Gastrocnemius medialis (tissue), 4 donors: ENCODE measurements around the gene C12orf60.

ENCODE experiments used
- POLR2A ChIP-seq, 2 donors: fragments of 450-650 bp; IDR thresholded peaks; one replicate each; pipeline ENCODE4 v1.6.1; 2017; ENCODE audit warnings: antibody characterized with exemption in 2 of 2, mild to moderate bottlenecking in 2 of 2, moderate library complexity in 2 of 2
- TF ChIP-seq, protein P1 (sequence below), 5 experiments: fragments of 450-650 bp in 3 of 5; fragments of 200-600 bp in 2 of 5; sonication (generic) in 2 of 5; IDR thresholded peaks in 4 of 5; conservative IDR thresholded peaks in 1 of 5; 1 replicate in 4 of 5; 2 replicates in 1 of 5; pipeline ENCODE4 v1.5.1; 2016 to 2019; ENCODE audit warnings: antibody characterized with exemption in 5 of 5, mild to moderate bottlenecking in 3 of 5, moderate library complexity in 3 of 5

DNA sequence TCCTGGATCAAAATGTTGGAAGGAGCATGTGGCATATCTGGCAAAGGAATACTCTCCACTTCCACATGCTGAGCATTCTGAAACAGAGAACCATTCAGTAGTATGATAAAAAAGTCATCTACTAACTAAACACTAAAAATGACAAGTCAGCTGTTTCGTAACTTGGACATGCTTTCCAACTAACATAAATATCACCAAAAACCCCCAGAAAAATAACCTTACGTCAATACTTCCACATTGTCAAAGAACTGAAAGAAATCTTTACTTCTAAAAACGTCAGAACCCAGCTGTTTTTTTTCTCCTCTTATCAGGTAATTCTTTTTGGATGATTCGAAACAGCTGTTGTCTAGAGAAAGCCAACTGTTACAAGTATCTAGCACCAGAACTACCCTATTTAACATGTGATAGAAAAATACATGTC is 8.4 kb upstream of the C12orf60 start:
- TF ChIP-seq POLR2A (IDR thresholded peaks at IDR 0.05): no peak
- TF ChIP-seq, protein P1, sequence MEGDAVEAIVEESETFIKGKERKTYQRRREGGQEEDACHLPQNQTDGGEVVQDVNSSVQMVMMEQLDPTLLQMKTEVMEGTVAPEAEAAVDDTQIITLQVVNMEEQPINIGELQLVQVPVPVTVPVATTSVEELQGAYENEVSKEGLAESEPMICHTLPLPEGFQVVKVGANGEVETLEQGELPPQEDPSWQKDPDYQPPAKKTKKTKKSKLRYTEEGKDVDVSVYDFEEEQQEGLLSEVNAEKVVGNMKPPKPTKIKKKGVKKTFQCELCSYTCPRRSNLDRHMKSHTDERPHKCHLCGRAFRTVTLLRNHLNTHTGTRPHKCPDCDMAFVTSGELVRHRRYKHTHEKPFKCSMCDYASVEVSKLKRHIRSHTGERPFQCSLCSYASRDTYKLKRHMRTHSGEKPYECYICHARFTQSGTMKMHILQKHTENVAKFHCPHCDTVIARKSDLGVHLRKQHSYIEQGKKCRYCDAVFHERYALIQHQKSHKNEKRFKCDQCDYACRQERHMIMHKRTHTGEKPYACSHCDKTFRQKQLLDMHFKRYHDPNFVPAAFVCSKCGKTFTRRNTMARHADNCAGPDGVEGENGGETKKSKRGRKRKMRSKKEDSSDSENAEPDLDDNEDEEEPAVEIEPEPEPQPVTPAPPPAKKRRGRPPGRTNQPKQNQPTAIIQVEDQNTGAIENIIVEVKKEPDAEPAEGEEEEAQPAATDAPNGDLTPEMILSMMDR (IDR thresholded peaks at IDR 0.05 in 4 of 5, conservative IDR thresholded peaks at IDR 0.05 in 1 of 5): no peak
